GM12875 (cell line): ENCODE results near the gene SRSF6.

Experiments used
- H3K4me3 ChIP-seq: one replicate; pipeline ENCODE4 v1.5.1; 2011; ENCODE audit warnings: low read depth, low read length, control low read depth
- CTCF ChIP-seq: IDR thresholded peaks from 2 replicates; pipeline ENCODE4 v1.5.1; 2011; ENCODE audit warnings: low read depth, mild to moderate bottlenecking, control low read depth, inconsistent platforms, low read length, moderate library complexity, borderline replicate concordance; ENCODE audit not compliant: insufficient read depth

SRSF6 gene

GRCh38 chr20:43426172-43426571, 31.5 kb upstream of the SRSF6 start:
- no peak for TF ChIP-seq CTCF

GRCh38 chr20:43430265-43431133, 27.2 kb upstream of the SRSF6 start:
- no peak overlapping the region for H3K4me3 ChIP-seq
- TF ChIP-seq CTCF: no peak

More at GRCh38 chr20:43426172-43426571, 31.5 kb upstream of the SRSF6 start:
- H3K4me3 ChIP-seq: no peak overlapping the region

GRCh38 chr20:43431134-43431519, 26.6 kb upstream of the SRSF6 start:
- H3K4me3 ChIP-seq: no peak overlapping the region
- no peak for TF ChIP-seq CTCF

GRCh38 chr20:43432498-43432897, 25.2 kb upstream of the SRSF6 start:
- no peak for TF ChIP-seq CTCF
- H3K4me3 ChIP-seq: no peak overlapping the region

GRCh38 chr20:43433250-43433854, 24.3 kb upstream of the SRSF6 start:
- no peak overlapping the region for H3K4me3 ChIP-seq
- TF ChIP-seq CTCF: no peak

- no peak for TF ChIP-seq CTCF
Measured at GRCh38 chr20:43434565-43434964, 23.1 kb upstream of the SRSF6 start.

More at GRCh38 chr20:43434565-43434964, 23.1 kb upstream of the SRSF6 start:
- no peak overlapping the region for H3K4me3 ChIP-seq
